WTC11 (cell line): Measurements from ENCODE around the gene WDR5B.

ENCODE experiments used
- ELF4 ChIP-seq: sonication (generic); formaldehyde crosslinking; IDR thresholded peaks from 2 replicates; pipeline ENCODE4 v1.8.1; 2022; ENCODE audit warnings: low read depth, mild to moderate bottlenecking, moderate library complexity, missing genetic modification reagents
- TCF7 ChIP-seq: sonication (generic); formaldehyde crosslinking; IDR thresholded peaks from 2 replicates; pipeline ENCODE4 v1.8.0; 2022; ENCODE audit warnings: mild to moderate bottlenecking, low read depth, missing genetic modification reagents, moderate library complexity
- ZNF232 ChIP-seq: sonication (generic); formaldehyde crosslinking; IDR thresholded peaks from 2 replicates; pipeline ENCODE4 v1.8.0; 2022; ENCODE audit warnings: mild to moderate bottlenecking, missing genetic modification reagents
- ZNF263 ChIP-seq: sonication (generic); formaldehyde crosslinking; IDR thresholded peaks from 2 replicates; pipeline ENCODE4 v1.8.1; 2022; ENCODE audit warnings: low read depth, mild to moderate bottlenecking, moderate library complexity, missing genetic modification reagents
- TF ChIP-seq, protein P1 (sequence below): sonication (generic); formaldehyde crosslinking; IDR thresholded peaks from 2 replicates; pipeline ENCODE4 v1.8.0; 2022; ENCODE audit warnings: mild to moderate bottlenecking, missing genetic modification reagents
- TF ChIP-seq, protein P2 (sequence below): fragments of 200-600 bp; IDR thresholded peaks from 2 replicates; pipeline ENCODE4 v1.8.0; 2022; ENCODE audit warnings: antibody characterized with exemption
- TF ChIP-seq, protein P3 (sequence below): sonication (generic); formaldehyde crosslinking; IDR thresholded peaks from 2 replicates; pipeline ENCODE4 v1.8.1; 2023; ENCODE audit warnings: mild to moderate bottlenecking, missing genetic modification reagents, borderline replicate concordance
- TF ChIP-seq, protein P4 (sequence below): sonication (generic); formaldehyde crosslinking; IDR thresholded peaks from 2 replicates; pipeline ENCODE4 v1.8.0; 2022; ENCODE audit warnings: mild to moderate bottlenecking, missing genetic modification reagents
- TF ChIP-seq, protein P5 (sequence below): sonication (generic); formaldehyde crosslinking; IDR thresholded peaks from 2 replicates; pipeline ENCODE4 v1.8.1; 2023; ENCODE audit warnings: mild to moderate bottlenecking, missing genetic modification reagents

DNA sequence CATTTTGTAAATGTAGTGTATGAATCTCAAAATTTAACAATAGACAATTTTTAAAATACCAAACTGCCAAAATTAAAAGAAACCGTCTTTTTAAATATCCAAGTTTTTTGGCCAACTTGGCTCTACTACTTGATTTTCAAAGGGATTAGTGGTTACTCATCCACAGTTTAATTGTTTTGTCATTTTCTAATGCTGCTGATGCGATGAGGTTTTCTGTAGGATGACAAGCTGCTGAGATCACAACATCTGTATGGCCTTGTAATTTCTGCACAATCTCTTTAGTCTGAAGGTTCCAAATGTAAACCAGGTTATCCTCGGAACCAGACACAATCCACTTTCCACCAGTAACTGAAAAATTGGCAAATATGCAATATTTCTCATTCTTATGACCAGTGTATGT is 1.5 kb downstream of the WDR5B start:
- TF ChIP-seq, protein P1, sequence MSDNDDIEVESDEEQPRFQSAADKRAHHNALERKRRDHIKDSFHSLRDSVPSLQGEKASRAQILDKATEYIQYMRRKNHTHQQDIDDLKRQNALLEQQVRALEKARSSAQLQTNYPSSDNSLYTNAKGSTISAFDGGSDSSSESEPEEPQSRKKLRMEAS (CRISPR knock-in tag), result no peak
- TF ChIP-seq TCF7 (no peak), ZNF232 (CRISPR knock-in tag) (no peak), ZNF263 (CRISPR knock-in tag) (no peak), ELF4 (no peak)
- TF ChIP-seq, protein P2, sequence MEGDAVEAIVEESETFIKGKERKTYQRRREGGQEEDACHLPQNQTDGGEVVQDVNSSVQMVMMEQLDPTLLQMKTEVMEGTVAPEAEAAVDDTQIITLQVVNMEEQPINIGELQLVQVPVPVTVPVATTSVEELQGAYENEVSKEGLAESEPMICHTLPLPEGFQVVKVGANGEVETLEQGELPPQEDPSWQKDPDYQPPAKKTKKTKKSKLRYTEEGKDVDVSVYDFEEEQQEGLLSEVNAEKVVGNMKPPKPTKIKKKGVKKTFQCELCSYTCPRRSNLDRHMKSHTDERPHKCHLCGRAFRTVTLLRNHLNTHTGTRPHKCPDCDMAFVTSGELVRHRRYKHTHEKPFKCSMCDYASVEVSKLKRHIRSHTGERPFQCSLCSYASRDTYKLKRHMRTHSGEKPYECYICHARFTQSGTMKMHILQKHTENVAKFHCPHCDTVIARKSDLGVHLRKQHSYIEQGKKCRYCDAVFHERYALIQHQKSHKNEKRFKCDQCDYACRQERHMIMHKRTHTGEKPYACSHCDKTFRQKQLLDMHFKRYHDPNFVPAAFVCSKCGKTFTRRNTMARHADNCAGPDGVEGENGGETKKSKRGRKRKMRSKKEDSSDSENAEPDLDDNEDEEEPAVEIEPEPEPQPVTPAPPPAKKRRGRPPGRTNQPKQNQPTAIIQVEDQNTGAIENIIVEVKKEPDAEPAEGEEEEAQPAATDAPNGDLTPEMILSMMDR, result no peak
- TF ChIP-seq, protein P3, sequence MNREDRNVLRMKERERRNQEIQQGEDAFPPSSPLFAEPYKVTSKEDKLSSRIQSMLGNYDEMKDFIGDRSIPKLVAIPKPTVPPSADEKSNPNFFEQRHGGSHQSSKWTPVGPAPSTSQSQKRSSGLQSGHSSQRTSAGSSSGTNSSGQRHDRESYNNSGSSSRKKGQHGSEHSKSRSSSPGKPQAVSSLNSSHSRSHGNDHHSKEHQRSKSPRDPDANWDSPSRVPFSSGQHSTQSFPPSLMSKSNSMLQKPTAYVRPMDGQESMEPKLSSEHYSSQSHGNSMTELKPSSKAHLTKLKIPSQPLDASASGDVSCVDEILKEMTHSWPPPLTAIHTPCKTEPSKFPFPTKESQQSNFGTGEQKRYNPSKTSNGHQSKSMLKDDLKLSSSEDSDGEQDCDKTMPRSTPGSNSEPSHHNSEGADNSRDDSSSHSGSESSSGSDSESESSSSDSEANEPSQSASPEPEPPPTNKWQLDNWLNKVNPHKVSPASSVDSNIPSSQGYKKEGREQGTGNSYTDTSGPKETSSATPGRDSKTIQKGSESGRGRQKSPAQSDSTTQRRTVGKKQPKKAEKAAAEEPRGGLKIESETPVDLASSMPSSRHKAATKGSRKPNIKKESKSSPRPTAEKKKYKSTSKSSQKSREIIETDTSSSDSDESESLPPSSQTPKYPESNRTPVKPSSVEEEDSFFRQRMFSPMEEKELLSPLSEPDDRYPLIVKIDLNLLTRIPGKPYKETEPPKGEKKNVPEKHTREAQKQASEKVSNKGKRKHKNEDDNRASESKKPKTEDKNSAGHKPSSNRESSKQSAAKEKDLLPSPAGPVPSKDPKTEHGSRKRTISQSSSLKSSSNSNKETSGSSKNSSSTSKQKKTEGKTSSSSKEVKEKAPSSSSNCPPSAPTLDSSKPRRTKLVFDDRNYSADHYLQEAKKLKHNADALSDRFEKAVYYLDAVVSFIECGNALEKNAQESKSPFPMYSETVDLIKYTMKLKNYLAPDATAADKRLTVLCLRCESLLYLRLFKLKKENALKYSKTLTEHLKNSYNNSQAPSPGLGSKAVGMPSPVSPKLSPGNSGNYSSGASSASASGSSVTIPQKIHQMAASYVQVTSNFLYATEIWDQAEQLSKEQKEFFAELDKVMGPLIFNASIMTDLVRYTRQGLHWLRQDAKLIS (CRISPR knock-in tag), result no peak
- TF ChIP-seq, protein P4, sequence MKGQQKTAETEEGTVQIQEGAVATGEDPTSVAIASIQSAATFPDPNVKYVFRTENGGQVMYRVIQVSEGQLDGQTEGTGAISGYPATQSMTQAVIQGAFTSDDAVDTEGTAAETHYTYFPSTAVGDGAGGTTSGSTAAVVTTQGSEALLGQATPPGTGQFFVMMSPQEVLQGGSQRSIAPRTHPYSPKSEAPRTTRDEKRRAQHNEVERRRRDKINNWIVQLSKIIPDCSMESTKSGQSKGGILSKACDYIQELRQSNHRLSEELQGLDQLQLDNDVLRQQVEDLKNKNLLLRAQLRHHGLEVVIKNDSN (CRISPR knock-in tag), result no peak
- TF ChIP-seq, protein P5, sequence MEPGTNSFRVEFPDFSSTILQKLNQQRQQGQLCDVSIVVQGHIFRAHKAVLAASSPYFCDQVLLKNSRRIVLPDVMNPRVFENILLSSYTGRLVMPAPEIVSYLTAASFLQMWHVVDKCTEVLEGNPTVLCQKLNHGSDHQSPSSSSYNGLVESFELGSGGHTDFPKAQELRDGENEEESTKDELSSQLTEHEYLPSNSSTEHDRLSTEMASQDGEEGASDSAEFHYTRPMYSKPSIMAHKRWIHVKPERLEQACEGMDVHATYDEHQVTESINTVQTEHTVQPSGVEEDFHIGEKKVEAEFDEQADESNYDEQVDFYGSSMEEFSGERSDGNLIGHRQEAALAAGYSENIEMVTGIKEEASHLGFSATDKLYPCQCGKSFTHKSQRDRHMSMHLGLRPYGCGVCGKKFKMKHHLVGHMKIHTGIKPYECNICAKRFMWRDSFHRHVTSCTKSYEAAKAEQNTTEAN (CRISPR knock-in tag), result no peak
